ENCODE measurements around the gene MINDY4B. TPM values are rescaled to one million over a fixed set of nuclear protein-coding genes. Genes with fewer than 3 reads are reported as not detected.

Gene MINDY4B
- total and polyA plus RNA-seq, 2 of the 8 experiments (the other 6 are each of a cell fraction or from before 2014, with no cell fraction given) = not detected

DNA sequence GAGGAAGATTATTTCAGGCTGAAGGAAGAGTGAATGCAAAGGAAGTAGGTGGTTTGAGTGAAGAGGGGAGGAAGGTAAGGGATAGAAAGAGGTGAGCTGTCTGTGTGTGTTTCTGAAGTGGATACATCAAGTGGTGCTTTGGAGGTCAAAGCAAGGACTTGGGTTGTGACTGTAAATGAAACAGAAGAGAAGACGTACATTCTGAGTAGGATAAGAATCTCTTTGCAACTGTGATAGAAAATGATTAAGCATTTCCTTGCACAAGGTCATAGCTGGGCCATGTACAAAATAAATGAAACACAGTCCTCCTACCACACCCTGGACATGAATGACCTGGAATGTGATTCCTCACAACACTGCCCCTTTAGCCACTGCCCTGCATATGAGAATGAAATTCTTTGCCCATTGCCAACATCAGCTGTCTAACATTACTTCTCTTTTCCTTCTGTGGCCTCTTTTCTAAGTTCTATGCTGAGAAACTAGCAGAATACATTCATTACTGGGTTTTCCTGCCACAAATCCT, 28.3 kb upstream of the MINDY4B start (continued):
- TF ChIP-seq, protein P1, sequence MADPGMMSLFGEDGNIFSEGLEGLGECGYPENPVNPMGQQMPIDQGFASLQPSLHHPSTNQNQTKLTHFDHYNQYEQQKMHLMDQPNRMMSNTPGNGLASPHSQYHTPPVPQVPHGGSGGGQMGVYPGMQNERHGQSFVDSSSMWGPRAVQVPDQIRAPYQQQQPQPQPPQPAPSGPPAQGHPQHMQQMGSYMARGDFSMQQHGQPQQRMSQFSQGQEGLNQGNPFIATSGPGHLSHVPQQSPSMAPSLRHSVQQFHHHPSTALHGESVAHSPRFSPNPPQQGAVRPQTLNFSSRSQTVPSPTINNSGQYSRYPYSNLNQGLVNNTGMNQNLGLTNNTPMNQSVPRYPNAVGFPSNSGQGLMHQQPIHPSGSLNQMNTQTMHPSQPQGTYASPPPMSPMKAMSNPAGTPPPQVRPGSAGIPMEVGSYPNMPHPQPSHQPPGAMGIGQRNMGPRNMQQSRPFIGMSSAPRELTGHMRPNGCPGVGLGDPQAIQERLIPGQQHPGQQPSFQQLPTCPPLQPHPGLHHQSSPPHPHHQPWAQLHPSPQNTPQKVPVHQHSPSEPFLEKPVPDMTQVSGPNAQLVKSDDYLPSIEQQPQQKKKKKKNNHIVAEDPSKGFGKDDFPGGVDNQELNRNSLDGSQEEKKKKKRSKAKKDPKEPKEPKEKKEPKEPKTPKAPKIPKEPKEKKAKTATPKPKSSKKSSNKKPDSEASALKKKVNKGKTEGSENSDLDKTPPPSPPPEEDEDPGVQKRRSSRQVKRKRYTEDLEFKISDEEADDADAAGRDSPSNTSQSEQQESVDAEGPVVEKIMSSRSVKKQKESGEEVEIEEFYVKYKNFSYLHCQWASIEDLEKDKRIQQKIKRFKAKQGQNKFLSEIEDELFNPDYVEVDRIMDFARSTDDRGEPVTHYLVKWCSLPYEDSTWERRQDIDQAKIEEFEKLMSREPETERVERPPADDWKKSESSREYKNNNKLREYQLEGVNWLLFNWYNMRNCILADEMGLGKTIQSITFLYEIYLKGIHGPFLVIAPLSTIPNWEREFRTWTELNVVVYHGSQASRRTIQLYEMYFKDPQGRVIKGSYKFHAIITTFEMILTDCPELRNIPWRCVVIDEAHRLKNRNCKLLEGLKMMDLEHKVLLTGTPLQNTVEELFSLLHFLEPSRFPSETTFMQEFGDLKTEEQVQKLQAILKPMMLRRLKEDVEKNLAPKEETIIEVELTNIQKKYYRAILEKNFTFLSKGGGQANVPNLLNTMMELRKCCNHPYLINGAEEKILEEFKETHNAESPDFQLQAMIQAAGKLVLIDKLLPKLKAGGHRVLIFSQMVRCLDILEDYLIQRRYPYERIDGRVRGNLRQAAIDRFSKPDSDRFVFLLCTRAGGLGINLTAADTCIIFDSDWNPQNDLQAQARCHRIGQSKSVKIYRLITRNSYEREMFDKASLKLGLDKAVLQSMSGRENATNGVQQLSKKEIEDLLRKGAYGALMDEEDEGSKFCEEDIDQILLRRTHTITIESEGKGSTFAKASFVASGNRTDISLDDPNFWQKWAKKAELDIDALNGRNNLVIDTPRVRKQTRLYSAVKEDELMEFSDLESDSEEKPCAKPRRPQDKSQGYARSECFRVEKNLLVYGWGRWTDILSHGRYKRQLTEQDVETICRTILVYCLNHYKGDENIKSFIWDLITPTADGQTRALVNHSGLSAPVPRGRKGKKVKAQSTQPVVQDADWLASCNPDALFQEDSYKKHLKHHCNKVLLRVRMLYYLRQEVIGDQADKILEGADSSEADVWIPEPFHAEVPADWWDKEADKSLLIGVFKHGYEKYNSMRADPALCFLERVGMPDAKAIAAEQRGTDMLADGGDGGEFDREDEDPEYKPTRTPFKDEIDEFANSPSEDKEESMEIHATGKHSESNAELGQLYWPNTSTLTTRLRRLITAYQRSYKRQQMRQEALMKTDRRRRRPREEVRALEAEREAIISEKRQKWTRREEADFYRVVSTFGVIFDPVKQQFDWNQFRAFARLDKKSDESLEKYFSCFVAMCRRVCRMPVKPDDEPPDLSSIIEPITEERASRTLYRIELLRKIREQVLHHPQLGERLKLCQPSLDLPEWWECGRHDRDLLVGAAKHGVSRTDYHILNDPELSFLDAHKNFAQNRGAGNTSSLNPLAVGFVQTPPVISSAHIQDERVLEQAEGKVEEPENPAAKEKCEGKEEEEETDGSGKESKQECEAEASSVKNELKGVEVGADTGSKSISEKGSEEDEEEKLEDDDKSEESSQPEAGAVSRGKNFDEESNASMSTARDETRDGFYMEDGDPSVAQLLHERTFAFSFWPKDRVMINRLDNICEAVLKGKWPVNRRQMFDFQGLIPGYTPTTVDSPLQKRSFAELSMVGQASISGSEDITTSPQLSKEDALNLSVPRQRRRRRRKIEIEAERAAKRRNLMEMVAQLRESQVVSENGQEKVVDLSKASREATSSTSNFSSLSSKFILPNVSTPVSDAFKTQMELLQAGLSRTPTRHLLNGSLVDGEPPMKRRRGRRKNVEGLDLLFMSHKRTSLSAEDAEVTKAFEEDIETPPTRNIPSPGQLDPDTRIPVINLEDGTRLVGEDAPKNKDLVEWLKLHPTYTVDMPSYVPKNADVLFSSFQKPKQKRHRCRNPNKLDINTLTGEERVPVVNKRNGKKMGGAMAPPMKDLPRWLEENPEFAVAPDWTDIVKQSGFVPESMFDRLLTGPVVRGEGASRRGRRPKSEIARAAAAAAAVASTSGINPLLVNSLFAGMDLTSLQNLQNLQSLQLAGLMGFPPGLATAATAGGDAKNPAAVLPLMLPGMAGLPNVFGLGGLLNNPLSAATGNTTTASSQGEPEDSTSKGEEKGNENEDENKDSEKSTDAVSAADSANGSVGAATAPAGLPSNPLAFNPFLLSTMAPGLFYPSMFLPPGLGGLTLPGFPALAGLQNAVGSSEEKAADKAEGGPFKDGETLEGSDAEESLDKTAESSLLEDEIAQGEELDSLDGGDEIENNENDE (IDR thresholded peaks at IDR 0.05; ENCODE audit: insufficient replicate concordance, low read length) = no peak
- TF ChIP-seq SIX5 (IDR thresholded peaks at IDR 0.05; ENCODE audit: low read depth, low read length) = no peak
- TF ChIP-seq SP1 (IDR thresholded peaks at IDR 0.05; ENCODE audit: low read depth, low read length) = no peak
- no peak for TF ChIP-seq GTF2F1 (IDR thresholded peaks at IDR 0.05; ENCODE audit: borderline replicate concordance, low read depth, low read length)
- TF ChIP-seq SAP30 (IDR thresholded peaks at IDR 0.05; ENCODE audit: insufficient read depth, insufficient replicate concordance, low read length) = no peak
- no peak for TF ChIP-seq POLR2A (IDR thresholded peaks at IDR 0.05; ENCODE audit: control extremely low read depth in 1 of 2, low read depth in 2 of 2, low read length in 2 of 2)
- no peak for TF ChIP-seq CBX8 (IDR thresholded peaks at IDR 0.05; ENCODE audit: borderline replicate concordance, low read depth, low read length)
- no peak for TF ChIP-seq TBP (IDR thresholded peaks at IDR 0.05; ENCODE audit: low read depth, low read length)
- TF ChIP-seq MAFK (IDR thresholded peaks at IDR 0.05; ENCODE audit: low read depth, low read length) = no peak
- no peak for TF ChIP-seq SRF (IDR thresholded peaks at IDR 0.05; ENCODE audit: low read depth, low read length)
- no peak for TF ChIP-seq SIN3A (conservative IDR thresholded peaks at IDR 0.05 in 1 of 2, IDR thresholded peaks at IDR 0.05 in 1 of 2; ENCODE audit: low read depth in 1 of 2, low read length in 2 of 2)
- TF ChIP-seq KDM4A (IDR thresholded peaks at IDR 0.05; ENCODE audit: low read depth, low read length, severe bottlenecking) = no peak

Measured in H1 (cell line).